Measurements from ENCODE around the gene RAP1GAP2. TPM values are rescaled to one million over a fixed set of nuclear protein-coding genes. Genes with fewer than 3 reads are reported as not detected.

RAP1GAP2 gene
- total RNA-seq, 4 donors from 2014 or later: 0.85 to 2.4 (median 1.5) TPM

DNA sequence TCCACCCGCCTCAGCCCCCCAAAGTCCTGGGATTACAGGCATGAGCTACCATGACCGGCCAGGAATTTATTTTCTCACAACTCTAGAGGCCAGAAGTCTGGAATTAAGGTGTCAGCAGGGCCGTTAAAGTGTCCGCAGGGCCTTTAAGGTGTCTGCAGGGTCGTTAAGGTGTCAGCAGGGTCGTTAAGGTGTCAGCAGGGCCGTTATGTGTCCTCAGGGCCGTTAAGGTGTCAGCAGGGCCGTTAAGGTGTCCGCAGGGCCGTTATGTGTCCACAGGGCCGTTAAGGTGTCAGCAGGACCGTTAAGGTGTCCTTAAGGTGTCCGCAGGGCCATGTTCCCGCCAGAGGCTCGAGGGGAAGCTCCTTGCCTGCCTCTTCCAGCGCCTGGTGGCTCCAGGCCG lies 125.2 kb downstream of the RAP1GAP2 start:
- DNase-seq (no peak), ATAC-seq (no peak)
- no peak overlapping the region for H3K4me3 ChIP-seq
- no peak overlapping the region for H3K27ac ChIP-seq
- H3K9me3 ChIP-seq: no peaks in the 10 kb centered on the region
- in situ Hi-C loops (cut with MboI; ENCODE audit: low sequenced_read_pairs in 4 of 4): no loop called here
- no peaks in the 10 kb centered on the region for H3K36me3 ChIP-seq
- H3K27me3 ChIP-seq: peaks cover 0 to 5% (median 0%) of the 10 kb centered on the region in 3 donors
- no peaks in the 10 kb centered on the region for H3K4me1 ChIP-seq
- intact Hi-C loops (cut with DNase I; ENCODE audit: low total_unique reads): no loop called here
- TF ChIP-seq, protein P1, sequence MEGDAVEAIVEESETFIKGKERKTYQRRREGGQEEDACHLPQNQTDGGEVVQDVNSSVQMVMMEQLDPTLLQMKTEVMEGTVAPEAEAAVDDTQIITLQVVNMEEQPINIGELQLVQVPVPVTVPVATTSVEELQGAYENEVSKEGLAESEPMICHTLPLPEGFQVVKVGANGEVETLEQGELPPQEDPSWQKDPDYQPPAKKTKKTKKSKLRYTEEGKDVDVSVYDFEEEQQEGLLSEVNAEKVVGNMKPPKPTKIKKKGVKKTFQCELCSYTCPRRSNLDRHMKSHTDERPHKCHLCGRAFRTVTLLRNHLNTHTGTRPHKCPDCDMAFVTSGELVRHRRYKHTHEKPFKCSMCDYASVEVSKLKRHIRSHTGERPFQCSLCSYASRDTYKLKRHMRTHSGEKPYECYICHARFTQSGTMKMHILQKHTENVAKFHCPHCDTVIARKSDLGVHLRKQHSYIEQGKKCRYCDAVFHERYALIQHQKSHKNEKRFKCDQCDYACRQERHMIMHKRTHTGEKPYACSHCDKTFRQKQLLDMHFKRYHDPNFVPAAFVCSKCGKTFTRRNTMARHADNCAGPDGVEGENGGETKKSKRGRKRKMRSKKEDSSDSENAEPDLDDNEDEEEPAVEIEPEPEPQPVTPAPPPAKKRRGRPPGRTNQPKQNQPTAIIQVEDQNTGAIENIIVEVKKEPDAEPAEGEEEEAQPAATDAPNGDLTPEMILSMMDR (IDR thresholded peaks at IDR 0.05 in 4 of 5, conservative IDR thresholded peaks at IDR 0.05 in 1 of 5): no peak
- TF ChIP-seq POLR2A (IDR thresholded peaks at IDR 0.05): no peak

DNA sequence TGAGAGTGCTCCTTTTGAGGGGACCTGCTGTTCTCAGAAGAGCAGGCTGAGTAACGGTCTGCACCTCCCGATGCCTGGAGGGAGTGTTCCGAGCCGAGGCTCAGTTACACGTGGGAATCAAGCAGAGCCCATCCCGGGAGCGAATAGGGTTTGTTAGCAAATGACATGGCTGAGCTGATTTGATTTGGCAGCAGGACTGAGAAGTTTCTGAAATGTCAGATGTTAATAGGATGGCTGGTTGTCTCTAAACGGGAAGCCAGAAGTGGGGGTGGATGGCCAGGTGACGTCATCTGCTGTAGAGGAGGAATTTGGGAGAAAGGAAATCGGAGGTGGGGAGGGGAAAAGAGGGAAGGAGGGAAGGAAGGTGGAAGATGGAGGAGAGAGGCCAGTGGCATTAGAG lies 128.0 kb downstream of the RAP1GAP2 start:
- DNase-seq: no peak
- no peaks in the 10 kb centered on the region for H3K9me3 ChIP-seq
- in situ Hi-C loops (cut with MboI; ENCODE audit: low sequenced_read_pairs in 4 of 4): no loop called here
- ATAC-seq: no peak
- H3K4me1 ChIP-seq: no peaks in the 10 kb centered on the region
- H3K27me3 ChIP-seq: peaks cover 0 to 5% (median 0%) of the 10 kb centered on the region in 3 donors
- no peak overlapping the region for H3K27ac ChIP-seq
- no peak overlapping the region for H3K4me3 ChIP-seq
- intact Hi-C loops (cut with DNase I; ENCODE audit: low total_unique reads): no loop called here
- H3K36me3 ChIP-seq: no peaks in the 10 kb centered on the region
- TF ChIP-seq POLR2A (IDR thresholded peaks at IDR 0.05): no peak
- TF ChIP-seq, protein P1 (IDR thresholded peaks at IDR 0.05 in 4 of 5, conservative IDR thresholded peaks at IDR 0.05 in 1 of 5): no peak

DNA sequence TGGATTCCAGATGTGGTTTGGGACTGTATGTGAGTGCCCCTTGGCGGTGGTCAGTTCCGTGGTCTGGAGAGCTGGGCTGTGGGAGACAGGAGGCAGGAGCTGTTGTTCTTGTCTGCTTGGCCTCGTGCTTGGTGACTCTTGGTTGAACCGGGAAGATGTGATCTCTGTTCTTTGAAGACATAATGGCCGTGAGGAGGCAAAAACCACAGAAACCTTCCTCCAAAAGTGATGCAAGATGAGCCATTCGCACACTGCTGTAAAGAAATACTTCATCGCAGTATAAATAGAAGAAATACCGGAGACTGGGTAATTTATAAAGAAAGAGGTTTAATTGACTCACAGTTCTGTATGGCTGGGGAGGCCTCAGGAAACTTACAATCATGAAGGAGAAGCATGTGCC lies 128.8 kb downstream of the RAP1GAP2 start:
- no peaks in the 10 kb centered on the region for H3K4me1 ChIP-seq
- H3K27me3 ChIP-seq: peaks cover 0 to 5% (median 0%) of the 10 kb centered on the region in 3 donors
- no peak overlapping the region for H3K27ac ChIP-seq
- no peak overlapping the region for H3K4me3 ChIP-seq
- H3K9me3 ChIP-seq: no peaks in the 10 kb centered on the region
- in situ Hi-C loops (cut with MboI; ENCODE audit: low sequenced_read_pairs in 4 of 4): no loop called here
- no peak for TF ChIP-seq POLR2A (IDR thresholded peaks at IDR 0.05)
- TF ChIP-seq, protein P1 (IDR thresholded peaks at IDR 0.05 in 4 of 5, conservative IDR thresholded peaks at IDR 0.05 in 1 of 5): no peak
- H3K36me3 ChIP-seq: no peaks in the 10 kb centered on the region
- no peak for ATAC-seq
- intact Hi-C loops (cut with DNase I; ENCODE audit: low total_unique reads): no loop called here
- no peak for DNase-seq

DNA sequence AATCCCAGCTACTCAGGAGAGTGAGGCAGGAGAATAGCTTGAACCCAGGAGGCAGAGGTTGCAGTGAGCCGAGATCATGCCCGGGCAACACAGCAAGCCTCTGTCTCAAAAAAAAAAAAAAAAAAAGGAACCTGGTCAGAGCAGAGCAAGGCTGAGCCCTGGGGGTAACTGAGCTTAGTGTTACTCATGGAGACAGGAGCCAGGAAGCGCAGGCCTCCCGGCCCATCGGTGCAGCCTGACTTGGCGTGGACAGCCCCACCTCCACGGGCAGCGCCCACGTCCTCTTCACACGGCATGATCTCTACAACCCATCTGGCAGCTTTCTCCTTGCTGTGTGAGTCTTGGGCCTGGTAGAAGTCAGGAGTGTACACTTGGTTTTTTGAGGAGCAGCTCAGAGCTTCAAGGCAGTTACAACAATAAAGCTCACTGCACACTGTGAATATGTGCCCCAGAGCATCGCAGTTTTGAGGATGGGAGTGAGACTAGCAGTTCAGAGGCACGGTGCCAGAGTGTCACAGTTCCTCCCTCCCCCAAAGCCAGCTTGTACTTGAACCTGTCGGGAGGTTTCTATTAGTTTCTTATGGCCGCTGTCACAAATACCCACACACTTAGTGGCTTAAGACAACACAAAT lies 129.9 kb downstream of the RAP1GAP2 start:
- H3K27ac ChIP-seq: no peak overlapping the region
- DNase-seq (no peak), ATAC-seq (no peak)
- no peaks in the 10 kb centered on the region for H3K36me3 ChIP-seq
- TF ChIP-seq POLR2A (IDR thresholded peaks at IDR 0.05): no peak
- TF ChIP-seq, protein P1 (IDR thresholded peaks at IDR 0.05 in 4 of 5, conservative IDR thresholded peaks at IDR 0.05 in 1 of 5): no peak
- intact Hi-C loops (cut with DNase I; ENCODE audit: low total_unique reads) (no loop called here), in situ Hi-C loops (cut with MboI; ENCODE audit: low sequenced_read_pairs in 4 of 4) (no loop called here)
- H3K4me3 ChIP-seq: no peak overlapping the region
- no peaks in the 10 kb centered on the region for H3K4me1 ChIP-seq
- H3K9me3 ChIP-seq: no peaks in the 10 kb centered on the region
- H3K27me3 ChIP-seq: peaks cover 0 to 5% (median 0%) of the 10 kb centered on the region in 3 donors

Measured in gastrocnemius medialis (tissue), 4 donors.